HEK293 (cell line): ENCODE measurements around the gene PDLIM4.

Experiments
- CTCF ChIP-seq: fragments of 450-650 bp; formaldehyde crosslinking; IDR thresholded peaks from 2 replicates; pipeline ENCODE4 v1.5.1; 2016; ENCODE audit warnings: missing biosample characterization, missing genetic modification characterization
- ZBTB26 ChIP-seq: fragments of 450-650 bp; formaldehyde crosslinking; optimal IDR thresholded peaks from 2 replicates; pipeline ENCODE3; 2016; ENCODE audit warnings: missing biosample characterization, mild to moderate bottlenecking, missing genetic modification characterization
- ZBTB8A ChIP-seq: fragments of 450-650 bp; formaldehyde crosslinking; IDR thresholded peaks from 2 replicates; pipeline ENCODE4 v1.5.1; 2016; ENCODE audit warnings: missing biosample characterization, missing genetic modification characterization
- ZNF629 ChIP-seq: fragments of 450-650 bp; formaldehyde crosslinking; IDR thresholded peaks from 2 replicates; pipeline ENCODE4 v1.5.1; 2017; ENCODE audit warnings: missing biosample characterization, missing genetic modification characterization
- ZNF776 ChIP-seq: fragments of 450-650 bp; formaldehyde crosslinking; IDR thresholded peaks from 2 replicates; pipeline ENCODE4 v1.5.0; 2017; ENCODE audit warnings: missing biosample characterization, missing genetic modification characterization, borderline replicate concordance

GRCh38 chr5:132274050-132274792 is 16.7 kb downstream of the PDLIM4 start:
- TF ChIP-seq ZBTB26 (no peak), ZNF776 (tag by site-specific recombination) (no peak), CTCF (no peak), ZBTB8A (tag by site-specific recombination) (no peak), ZNF629 (tag by site-specific recombination) (no peak)
